Measurements from ENCODE around the gene NUP93. TPM values are rescaled to one million over a fixed set of nuclear protein-coding genes. Genes with fewer than 3 reads are reported as not detected.
"Not testable (repeated sequence)": the region's sequence is repeated elsewhere in the genome, so short reads cannot be mapped to it uniquely, and the experiment has no call there.

NUP93 gene
- total RNA-seq, 1 donor from 2014 or later: 107 TPM

- intact Hi-C loops (cut with micrococcal nuclease): loop anchor here (10.0 kb wide), 2 partner anchors 764 to 1244 kb away; no protein-coding TSS in a partner anchor
These were observed 21.1 kb upstream of the NUP93 start for GRCh38 chr16:56708525-56709442.

GRCh38 chr16:56709443-56710040 lies 20.4 kb upstream of the NUP93 start:
- intact Hi-C loops (cut with micrococcal nuclease): loop anchor here (10.0 kb wide), 2 partner anchors 765 to 1245 kb away; no protein-coding TSS in a partner anchor

- intact Hi-C loops (cut with micrococcal nuclease): no loop called here
These were observed 19.7 kb upstream of the NUP93 start for GRCh38 chr16:56710181-56710737.

GRCh38 chr16:56711862-56712261 lies 18.1 kb upstream of the NUP93 start:
- intact Hi-C loops (cut with micrococcal nuclease): no loop called here

GRCh38 chr16:56713794-56714193 lies 16.1 kb upstream of the NUP93 start:
- intact Hi-C loops (cut with micrococcal nuclease): no loop called here

- intact Hi-C loops (cut with micrococcal nuclease): no loop called here
These were observed 14.8 kb upstream of the NUP93 start for GRCh38 chr16:56715126-56715525.

GRCh38 chr16:56716761-56717160 lies 13.2 kb upstream of the NUP93 start:
- intact Hi-C loops (cut with micrococcal nuclease): no loop called here

GRCh38 chr16:56717532-56717931 lies 12.4 kb upstream of the NUP93 start:
- intact Hi-C loops (cut with micrococcal nuclease): not testable (repeated sequence)

GRCh38 chr16:56722200-56722842 lies 7.6 kb upstream of the NUP93 start:
- intact Hi-C loops (cut with micrococcal nuclease): no loop called here

GRCh38 chr16:56724191-56724590 lies 5.7 kb upstream of the NUP93 start:
- intact Hi-C loops (cut with micrococcal nuclease): no loop called here

- intact Hi-C loops (cut with micrococcal nuclease): no loop called here
These were observed 3.6 kb upstream of the NUP93 start for GRCh38 chr16:56726283-56726682.

GRCh38 chr16:56726926-56727325 lies 3.0 kb upstream of the NUP93 start:
- intact Hi-C loops (cut with micrococcal nuclease): no loop called here

GRCh38 chr16:56728027-56728426 lies 1.9 kb upstream of the NUP93 start:
- intact Hi-C loops (cut with micrococcal nuclease): no loop called here

- intact Hi-C loops (cut with micrococcal nuclease): no loop called here
These were observed 772 bp upstream of the NUP93 start for GRCh38 chr16:56728980-56729734.

GRCh38 chr16:56732366-56732765 lies 2.4 kb downstream of the NUP93 start:
- intact Hi-C loops (cut with micrococcal nuclease): loop anchor here (5.0 kb wide), 2 partner anchors 200 to 455 kb away; partner anchors contain the start of genes HERPUD1, PSME3IP1 and RSPRY1

GRCh38 chr16:56732832-56733231 lies 2.9 kb downstream of the NUP93 start:
- intact Hi-C loops (cut with micrococcal nuclease): loop anchor here (5.0 kb wide), 2 partner anchors 199 to 454 kb away; partner anchors contain the start of genes HERPUD1, PSME3IP1 and RSPRY1

GRCh38 chr16:56734429-56734828 lies 4.5 kb downstream of the NUP93 start:
- intact Hi-C loops (cut with micrococcal nuclease): loop anchor here (5.0 kb wide), 2 partner anchors 198 to 453 kb away; partner anchors contain the start of genes HERPUD1, PSME3IP1 and RSPRY1

GRCh38 chr16:56736476-56736875 lies 6.5 kb downstream of the NUP93 start:
- intact Hi-C loops (cut with micrococcal nuclease): no loop called here

GRCh38 chr16:56737539-56737938 lies 7.6 kb downstream of the NUP93 start:
- intact Hi-C loops (cut with micrococcal nuclease): no loop called here

GRCh38 chr16:56738221-56738620 lies 8.3 kb downstream of the NUP93 start:
- intact Hi-C loops (cut with micrococcal nuclease): no loop called here

GRCh38 chr16:56739378-56739777 lies 9.4 kb downstream of the NUP93 start:
- intact Hi-C loops (cut with micrococcal nuclease): not testable (repeated sequence)

Data from T-helper 1 cell treated with Interleukin-12 subunit alpha and Interleukin-12 subunit beta and Interleukin-4 antibody, amounts not matched to agents 30 ng/mL and 1 ng/mL, for 36 hours (primary cell).